ENCODE results near the gene CTDP1. TPM values are rescaled to one million over a fixed set of nuclear protein-coding genes. Genes with fewer than 3 reads are reported as not detected.

CTDP1 gene
- total RNA-seq, 4 donors from 2014 or later = 12.3 to 21.8 (median 16.5) TPM

DNA sequence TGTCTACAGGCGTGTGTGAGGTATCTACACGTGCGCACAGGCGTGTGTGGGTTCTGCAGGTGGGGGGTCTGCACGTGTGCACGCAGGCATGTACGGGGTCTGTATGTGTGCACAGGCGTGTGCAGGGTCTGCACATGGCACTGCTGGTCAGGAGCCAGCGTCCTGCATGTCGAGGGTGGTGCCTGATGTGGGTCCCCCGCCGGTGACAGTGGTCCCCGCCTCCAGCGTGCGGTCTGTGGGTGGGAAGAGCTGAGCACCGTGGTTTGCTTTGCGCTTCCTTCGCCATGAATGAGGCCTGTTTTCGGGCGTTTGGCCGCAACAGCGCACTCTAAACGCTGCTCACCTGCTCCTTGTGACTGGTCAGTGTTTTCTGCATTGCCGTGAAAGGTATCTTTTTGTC, 57.2 kb downstream of the CTDP1 start:
- Histone ChIP-seq H3K4me1 (no peaks in the 10 kb centered on the region), H3K27ac (no peak overlapping the region), H3K9me3 (peaks cover 0 to 12% (median 2%) of the 10 kb centered on the region in 3 donors), H3K36me3 (peaks cover 0 to 82% of the 10 kb centered on the region in 2 donors), H3K27me3 (no peaks in the 10 kb centered on the region), H3K4me3 (no peak overlapping the region)
- DNase-seq (no peak), ATAC-seq (no peak)
- in situ Hi-C loops (cut with MboI; ENCODE audit: low sequenced_read_pairs in 4 of 4) = no loop called here
- intact Hi-C loops (cut with DNase I; ENCODE audit: low total_unique reads) = no loop called here
- TF ChIP-seq POLR2A (IDR thresholded peaks at IDR 0.05) = no peak
- TF ChIP-seq, protein P1, sequence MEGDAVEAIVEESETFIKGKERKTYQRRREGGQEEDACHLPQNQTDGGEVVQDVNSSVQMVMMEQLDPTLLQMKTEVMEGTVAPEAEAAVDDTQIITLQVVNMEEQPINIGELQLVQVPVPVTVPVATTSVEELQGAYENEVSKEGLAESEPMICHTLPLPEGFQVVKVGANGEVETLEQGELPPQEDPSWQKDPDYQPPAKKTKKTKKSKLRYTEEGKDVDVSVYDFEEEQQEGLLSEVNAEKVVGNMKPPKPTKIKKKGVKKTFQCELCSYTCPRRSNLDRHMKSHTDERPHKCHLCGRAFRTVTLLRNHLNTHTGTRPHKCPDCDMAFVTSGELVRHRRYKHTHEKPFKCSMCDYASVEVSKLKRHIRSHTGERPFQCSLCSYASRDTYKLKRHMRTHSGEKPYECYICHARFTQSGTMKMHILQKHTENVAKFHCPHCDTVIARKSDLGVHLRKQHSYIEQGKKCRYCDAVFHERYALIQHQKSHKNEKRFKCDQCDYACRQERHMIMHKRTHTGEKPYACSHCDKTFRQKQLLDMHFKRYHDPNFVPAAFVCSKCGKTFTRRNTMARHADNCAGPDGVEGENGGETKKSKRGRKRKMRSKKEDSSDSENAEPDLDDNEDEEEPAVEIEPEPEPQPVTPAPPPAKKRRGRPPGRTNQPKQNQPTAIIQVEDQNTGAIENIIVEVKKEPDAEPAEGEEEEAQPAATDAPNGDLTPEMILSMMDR (IDR thresholded peaks at IDR 0.05 in 4 of 5, conservative IDR thresholded peaks at IDR 0.05 in 1 of 5) = no peak

DNA sequence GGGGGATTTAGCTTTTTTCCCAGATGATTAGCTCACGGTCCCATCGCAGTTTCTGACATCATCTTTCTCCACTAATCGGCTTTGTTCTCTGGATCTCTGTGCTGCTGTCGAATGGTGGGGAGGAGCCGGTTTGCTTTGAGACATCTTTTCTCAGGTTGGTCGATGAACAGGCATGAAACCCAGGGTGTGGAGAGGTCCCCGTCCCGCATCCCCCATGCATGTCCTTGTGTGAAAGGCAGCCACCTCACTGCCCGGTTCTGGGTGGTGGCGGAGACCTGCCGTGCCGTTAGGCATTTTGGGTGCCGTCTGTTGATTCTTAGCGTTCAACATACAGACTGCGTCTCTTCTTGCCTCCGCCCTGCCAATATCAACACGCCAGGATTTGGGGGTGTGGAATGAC, 57.8 kb downstream of the CTDP1 start:
- peaks cover 0 to 12% (median 0%) of the 10 kb centered on the region in 3 donors for H3K9me3 ChIP-seq
- no peaks in the 10 kb centered on the region for H3K27me3 ChIP-seq
- intact Hi-C loops (cut with DNase I; ENCODE audit: low total_unique reads) (no loop called here), in situ Hi-C loops (cut with MboI; ENCODE audit: low sequenced_read_pairs in 4 of 4) (no loop called here)
- ATAC-seq (no peak), DNase-seq (no peak)
- TF ChIP-seq, protein P1 (IDR thresholded peaks at IDR 0.05 in 4 of 5, conservative IDR thresholded peaks at IDR 0.05 in 1 of 5) = no peak
- no peak for TF ChIP-seq POLR2A (IDR thresholded peaks at IDR 0.05)
- peaks cover 0 to 84% of the 10 kb centered on the region in 2 donors for H3K36me3 ChIP-seq
- no peaks in the 10 kb centered on the region for H3K4me1 ChIP-seq
- H3K27ac ChIP-seq = no peak overlapping the region
- H3K4me3 ChIP-seq = no peak overlapping the region

DNA sequence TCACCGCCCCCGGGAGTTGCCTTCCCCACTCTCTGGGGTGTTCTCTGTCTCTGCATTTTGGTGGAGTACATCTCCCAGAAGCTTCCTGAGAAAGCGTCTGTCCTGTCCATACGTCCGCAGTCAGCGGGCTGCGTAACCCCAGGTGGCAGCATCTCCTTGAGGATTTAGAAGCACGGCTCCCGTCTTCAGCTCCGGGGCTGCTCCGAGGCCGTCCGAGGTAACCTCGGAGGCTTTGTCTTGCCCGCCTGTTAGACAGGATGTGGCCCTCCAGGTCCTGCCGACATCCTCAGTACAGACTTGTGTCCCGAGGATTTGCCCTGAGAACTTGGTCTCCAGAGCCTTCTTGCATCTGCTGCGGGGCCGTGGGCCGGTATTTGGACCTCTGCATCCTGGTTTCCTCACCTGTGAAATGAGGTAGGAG, 58.4 kb downstream of the CTDP1 start:
- no peak for ATAC-seq
- no peak overlapping the region for H3K4me3 ChIP-seq
- H3K27ac ChIP-seq = no peak overlapping the region
- intact Hi-C loops (cut with DNase I; ENCODE audit: low total_unique reads) (no loop called here), in situ Hi-C loops (cut with MboI; ENCODE audit: low sequenced_read_pairs in 4 of 4) (no loop called here)
- DNase-seq = no peak
- H3K27me3 ChIP-seq = no peaks in the 10 kb centered on the region
- no peak for TF ChIP-seq POLR2A (IDR thresholded peaks at IDR 0.05)
- TF ChIP-seq, protein P1 (IDR thresholded peaks at IDR 0.05 in 4 of 5, conservative IDR thresholded peaks at IDR 0.05 in 1 of 5) = no peak
- peaks cover 0 to 82% of the 10 kb centered on the region in 2 donors for H3K36me3 ChIP-seq
- H3K9me3 ChIP-seq = peaks cover 0 to 5% (median 0%) of the 10 kb centered on the region in 3 donors
- no peaks in the 10 kb centered on the region for H3K4me1 ChIP-seq

DNA sequence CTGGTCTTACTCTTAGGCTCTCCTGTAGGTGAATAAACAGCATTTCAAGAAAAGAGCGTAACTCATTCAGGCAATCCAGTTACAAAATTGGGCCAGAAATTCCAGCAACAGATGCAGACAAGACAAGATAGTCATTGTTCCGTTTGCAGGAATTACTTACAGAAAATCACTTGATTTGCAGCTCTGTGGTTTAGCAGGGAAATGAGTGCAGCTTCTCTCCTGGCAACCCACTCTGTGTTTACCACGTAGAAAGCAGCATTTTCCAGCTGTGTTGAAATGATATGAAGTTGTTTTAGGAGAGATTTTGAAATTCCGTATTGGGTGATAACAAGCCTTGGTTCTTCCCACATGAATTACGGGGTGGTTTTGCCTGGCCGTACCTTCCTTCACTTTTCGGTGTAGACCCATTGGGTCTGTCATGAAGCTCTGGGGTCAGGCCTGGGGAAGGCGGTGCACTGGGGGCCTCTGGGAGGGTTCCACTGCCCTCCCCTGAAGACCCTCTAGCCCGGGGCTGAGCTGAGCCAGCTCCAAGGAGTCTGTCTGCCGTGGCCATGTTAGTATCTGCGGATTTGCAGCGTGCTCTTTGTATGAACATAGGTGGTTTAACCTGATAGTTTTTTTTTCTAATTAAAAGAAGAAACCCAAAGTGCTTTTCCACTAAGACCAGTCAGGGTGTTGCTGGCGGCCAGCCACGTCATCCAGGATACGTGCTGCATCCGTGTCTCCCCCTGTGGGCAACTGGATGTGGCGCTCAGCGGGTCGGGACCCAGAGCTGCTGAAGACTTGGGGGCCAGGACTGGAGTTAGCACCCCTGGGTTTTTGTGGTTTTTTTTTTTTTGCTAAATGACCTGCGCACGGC, 59.2 kb downstream of the CTDP1 start:
- no peak overlapping the region for H3K27ac ChIP-seq
- no peaks in the 10 kb centered on the region for H3K27me3 ChIP-seq
- H3K9me3 ChIP-seq = no peaks in the 10 kb centered on the region
- DNase-seq = no peak
- no peak for TF ChIP-seq POLR2A (IDR thresholded peaks at IDR 0.05)
- TF ChIP-seq, protein P1 (IDR thresholded peaks at IDR 0.05 in 4 of 5, conservative IDR thresholded peaks at IDR 0.05 in 1 of 5) = no peak
- no peak for ATAC-seq
- in situ Hi-C loops (cut with MboI; ENCODE audit: low sequenced_read_pairs in 4 of 4) (no loop called here), intact Hi-C loops (cut with DNase I; ENCODE audit: low total_unique reads) (no loop called here)
- H3K36me3 ChIP-seq = peaks cover 0 to 78% of the 10 kb centered on the region in 2 donors
- no peaks in the 10 kb centered on the region for H3K4me1 ChIP-seq
- H3K4me3 ChIP-seq = no peak overlapping the region

Data from gastrocnemius medialis (tissue), 4 donors.